Neural progenitor cell (in vitro differentiated cells): ENCODE measurements around the gene NGRN.

ENCODE experiments used
- EZH2 ChIP-seq: fragments of 200-600 bp; sonication (generic); IDR thresholded peaks from 2 replicates; pipeline ENCODE4 v1.6.1; 2017; ENCODE audit warnings: antibody characterized with exemption, mild to moderate bottlenecking, moderate library complexity
- TF ChIP-seq, protein P1 (sequence below): fragments of 200-600 bp; sonication (generic); IDR thresholded peaks from 2 replicates; pipeline ENCODE4 v1.5.1; 2017; ENCODE audit warnings: antibody characterized with exemption, mild to moderate bottlenecking

DNA sequence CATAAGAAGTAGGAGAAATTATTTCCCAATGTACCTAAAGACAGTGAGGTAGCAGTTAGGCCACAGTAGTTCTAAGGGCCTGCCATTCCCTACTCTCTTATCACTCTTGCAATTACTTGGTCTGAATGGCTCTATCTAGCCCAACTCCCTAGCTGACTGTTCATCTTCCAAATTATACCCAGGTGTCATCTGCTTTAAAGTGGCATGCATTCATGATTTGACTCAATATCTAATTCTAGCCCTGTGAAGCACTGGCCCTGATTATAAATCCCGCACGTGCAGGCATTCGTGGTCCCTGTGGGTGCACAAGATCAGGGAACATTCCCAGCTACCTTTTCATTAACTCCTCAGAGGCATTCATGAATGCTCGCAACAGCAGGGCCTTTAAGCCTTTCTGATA is 43.5 kb downstream of the NGRN start:
- TF ChIP-seq, protein P1, sequence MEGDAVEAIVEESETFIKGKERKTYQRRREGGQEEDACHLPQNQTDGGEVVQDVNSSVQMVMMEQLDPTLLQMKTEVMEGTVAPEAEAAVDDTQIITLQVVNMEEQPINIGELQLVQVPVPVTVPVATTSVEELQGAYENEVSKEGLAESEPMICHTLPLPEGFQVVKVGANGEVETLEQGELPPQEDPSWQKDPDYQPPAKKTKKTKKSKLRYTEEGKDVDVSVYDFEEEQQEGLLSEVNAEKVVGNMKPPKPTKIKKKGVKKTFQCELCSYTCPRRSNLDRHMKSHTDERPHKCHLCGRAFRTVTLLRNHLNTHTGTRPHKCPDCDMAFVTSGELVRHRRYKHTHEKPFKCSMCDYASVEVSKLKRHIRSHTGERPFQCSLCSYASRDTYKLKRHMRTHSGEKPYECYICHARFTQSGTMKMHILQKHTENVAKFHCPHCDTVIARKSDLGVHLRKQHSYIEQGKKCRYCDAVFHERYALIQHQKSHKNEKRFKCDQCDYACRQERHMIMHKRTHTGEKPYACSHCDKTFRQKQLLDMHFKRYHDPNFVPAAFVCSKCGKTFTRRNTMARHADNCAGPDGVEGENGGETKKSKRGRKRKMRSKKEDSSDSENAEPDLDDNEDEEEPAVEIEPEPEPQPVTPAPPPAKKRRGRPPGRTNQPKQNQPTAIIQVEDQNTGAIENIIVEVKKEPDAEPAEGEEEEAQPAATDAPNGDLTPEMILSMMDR: no peak
- TF ChIP-seq EZH2: no peak
